Skeletal muscle cell (primary cell): Measurements from ENCODE around the gene DDX54.
"Not testable (repeated sequence)": the region's sequence is repeated elsewhere in the genome, so short reads cannot be mapped to it uniquely, and the experiment has no call there.

Experiments used
- DNase-seq: peaks from one replicate; pipeline ENCODE4 v3.0.0-alpha.2; 2010; ENCODE audit warnings: low read depth
- H3K4me3 ChIP-seq: 2 replicates; pipeline ENCODE4 v1.5.1; 2011; ENCODE audit warnings: low read depth, mild to moderate bottlenecking, control low read depth, low read length, moderate library complexity

Gene DDX54

DNA sequence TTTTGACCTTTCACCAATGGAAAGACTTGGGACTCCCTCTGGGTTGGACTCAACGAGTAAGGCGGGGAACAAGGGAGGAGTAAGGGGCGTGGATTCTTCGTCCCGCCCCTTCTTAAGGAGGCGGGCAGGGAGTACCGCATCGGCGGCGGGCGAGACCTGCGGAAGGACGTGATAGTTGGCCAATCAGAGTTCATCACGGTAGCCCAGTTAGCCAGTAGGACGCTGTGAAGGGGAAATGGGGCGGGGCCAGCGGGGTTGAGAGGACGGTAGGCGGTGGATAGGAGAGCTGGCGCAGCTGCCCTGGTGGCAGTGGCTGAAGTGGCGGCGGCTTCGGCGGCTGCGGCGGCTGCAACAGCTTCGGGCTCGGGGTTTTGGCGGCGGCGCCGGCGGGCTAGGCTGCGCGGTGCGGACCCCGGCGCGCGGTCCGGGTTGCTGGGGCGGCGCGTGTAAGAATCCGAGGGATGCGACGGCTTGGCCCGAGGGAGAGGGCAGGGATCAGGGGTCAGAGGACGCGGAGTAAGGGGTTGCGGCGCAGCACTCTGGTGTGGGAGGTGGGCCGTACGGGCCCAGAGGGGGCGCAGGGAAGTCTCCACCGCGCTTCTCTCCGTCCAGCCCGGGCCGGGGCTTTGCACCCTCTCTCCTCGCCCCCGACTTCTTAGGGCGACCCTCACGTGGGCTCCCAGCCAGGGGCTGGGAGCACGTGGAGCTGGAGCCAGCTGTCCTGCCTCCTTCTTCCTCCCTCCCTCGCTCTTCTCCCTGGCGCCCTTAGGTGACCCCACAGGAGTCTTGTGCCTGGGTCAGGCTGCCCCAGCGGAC is 36.1 kb upstream of the DDX54 start, which contains the start of gene TPCN1:
Gene TPCN1, plus strand, starts transcription at position 284 of the 816 bp plus-strand sequence. CDS start 5,389 bp downstream, outside the sequence.
- H3K4me3 ChIP-seq = peak within 1 kb of the TSS; percentile 86
- peak; percentile 100 for DNase-seq

DNA sequence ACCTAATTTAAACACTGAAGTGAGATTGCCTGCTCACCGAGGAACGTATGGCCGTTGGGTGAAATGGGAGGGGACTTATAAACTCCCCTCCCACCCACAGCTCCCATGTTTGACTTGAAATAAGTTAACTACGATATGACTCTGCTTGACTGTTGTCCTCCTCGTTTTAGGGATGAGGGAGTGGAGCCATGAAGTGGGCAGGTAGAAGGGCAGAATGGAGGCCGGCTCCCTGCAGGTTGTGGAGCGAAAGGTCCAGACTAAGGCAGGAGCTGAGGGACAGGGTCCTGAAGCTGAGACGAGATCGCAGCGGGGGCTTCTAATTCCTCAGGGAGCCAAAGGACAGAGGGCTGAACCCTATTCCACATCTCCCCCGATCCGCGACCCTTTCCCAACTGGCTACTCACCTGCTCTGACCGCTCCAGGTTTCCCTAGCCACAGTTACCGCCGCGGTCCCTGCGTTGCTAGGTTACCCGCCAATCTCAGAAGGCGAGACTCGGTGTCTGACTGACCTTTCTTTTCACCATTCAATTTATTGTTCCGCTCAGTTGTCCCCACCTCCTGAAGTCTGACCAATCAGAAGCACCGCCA is 35.4 kb upstream of the DDX54 start:
- no peak for DNase-seq
- peak overlapping the region; percentile 63 for H3K4me3 ChIP-seq

DNA sequence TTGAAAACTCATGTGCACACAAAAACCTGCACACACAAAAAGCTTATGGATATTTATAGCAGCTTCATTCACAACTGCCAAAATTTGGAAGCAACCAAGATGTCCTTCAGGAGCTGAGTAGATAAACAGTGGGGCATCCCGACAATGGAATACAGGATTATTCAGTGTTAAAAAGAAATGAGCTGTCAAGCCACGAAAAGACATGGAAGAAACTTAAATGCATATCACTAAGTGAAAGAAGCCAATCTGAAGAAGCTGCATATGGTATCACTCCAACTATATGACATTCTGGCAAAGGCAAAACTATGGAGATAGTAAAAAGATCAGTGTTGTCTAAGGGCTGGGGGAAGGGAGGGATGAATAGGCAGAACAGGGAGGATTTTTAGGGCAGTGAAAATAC is 30.7 kb upstream of the DDX54 start:
- H3K4me3 ChIP-seq = no peak overlapping the region

DNA sequence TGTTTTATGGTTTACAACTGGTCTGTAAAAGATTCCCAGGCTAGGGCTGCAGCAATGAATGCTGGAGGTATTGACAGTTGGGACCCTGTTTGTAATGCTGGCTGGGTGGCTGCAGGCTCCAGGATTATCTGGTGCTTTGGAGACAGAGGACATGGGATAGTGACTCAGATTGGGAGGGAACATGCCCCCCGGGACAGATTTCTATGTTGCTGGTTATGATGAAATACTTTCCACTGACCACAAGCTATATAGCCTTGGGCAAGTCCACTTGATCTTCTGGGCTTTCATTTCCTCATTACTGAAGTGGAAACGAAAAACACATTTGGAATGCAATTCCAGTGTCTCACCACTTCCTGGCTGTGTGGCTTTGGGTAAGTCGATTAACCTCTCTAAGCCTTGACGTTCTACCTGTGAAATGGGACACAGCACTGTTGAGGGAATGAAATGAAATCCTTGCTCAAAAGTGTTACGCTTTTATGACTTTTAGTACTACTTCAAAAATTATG is 29.7 kb upstream of the DDX54 start:
- no peak overlapping the region for H3K4me3 ChIP-seq
- peak; percentile 97 for DNase-seq

More for the DNA sequence above, 30.7 kb upstream of the DDX54 start:
- no peak for DNase-seq

DNA sequence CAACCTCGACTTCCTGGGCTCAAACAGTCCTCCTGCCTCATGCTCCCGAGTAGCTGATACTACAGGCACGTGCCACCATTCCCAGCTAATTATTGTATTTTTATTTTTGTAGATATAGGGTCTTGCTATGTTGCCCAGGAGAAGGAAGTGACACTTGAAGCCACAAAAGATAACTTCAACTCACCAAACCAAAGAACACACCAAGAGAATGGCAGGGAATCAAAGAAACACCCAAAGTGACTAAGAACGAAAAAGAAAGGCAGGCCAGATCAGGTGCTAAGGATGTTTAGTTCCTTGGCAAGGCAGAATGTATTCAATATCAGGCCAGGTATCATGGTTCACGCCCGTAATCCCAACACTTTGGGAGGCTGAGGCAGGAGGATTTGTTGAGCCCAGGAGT is 25.9 kb upstream of the DDX54 start:
- no peak overlapping the region for H3K4me3 ChIP-seq

DNA sequence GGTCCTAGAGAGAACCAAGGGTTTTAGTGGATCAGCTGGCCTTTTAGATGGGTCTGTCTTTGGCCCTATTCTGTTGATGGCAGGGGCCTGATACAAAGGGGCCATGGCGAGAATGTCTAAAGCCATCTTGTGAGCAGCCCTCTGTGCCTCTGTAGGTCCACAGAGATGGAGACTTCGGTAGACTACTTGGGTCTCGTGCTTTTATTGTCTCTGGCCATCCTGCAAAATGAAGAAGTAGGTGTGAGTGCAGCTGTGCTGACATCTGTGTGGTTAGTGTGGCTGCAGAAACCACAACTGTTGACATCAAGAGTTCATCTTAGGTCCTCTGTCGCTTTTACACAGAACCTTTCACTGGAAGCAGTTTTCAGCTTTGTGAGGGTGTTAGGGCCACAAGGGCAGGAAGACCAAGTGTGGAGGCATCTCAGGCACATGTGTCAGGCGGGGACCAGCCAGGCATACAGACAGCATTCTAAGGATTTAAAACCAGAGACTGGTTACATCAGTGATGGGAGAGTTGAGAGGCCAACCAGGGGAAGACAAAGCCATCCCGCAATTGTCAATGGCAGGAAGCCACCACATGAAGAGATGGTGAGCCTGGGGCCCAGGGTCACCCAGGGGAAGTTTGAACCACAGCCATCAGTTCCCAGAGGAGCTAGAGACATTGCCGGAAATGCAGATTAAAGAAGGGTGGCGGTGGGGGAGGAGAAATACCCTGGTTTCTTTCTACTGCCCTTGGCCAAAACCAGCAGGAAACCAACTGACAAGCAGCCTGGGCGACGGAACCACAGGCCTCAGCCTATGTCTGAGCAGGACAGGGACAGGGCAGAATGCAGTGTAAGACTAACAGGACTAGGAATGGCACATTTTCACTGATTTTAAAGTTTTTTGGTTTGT is 23.0 kb upstream of the DDX54 start:
- H3K4me3 ChIP-seq = no peak overlapping the region

More for the DNA sequence above, 25.9 kb upstream of the DDX54 start:
- DNase-seq = no peak

DNA sequence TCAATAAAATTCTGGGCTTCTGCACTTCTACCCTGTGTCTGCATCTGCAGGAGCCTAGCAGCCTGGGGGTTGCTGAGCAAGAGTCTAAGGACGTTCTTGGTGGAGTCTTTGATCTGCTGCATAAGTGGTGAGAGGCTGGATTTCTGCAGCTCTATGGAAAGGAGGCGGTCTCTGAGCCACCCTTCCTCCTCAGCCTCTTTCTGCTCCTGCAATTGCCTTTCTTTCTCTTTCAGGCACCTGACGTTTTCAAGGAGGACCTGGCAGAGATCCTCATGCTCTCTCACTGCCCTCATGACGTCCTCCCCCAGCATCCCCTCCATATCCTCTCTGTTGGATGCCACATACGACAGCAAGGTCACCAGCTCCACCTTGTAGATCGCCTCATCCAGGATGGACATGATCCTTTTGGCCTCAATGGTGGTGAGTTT is 22.3 kb upstream of the DDX54 start:
- H3K4me3 ChIP-seq = no peak overlapping the region
- no peak for DNase-seq

More for the DNA sequence above, 23.0 kb upstream of the DDX54 start:
- peak; percentile 49 for DNase-seq

DNA sequence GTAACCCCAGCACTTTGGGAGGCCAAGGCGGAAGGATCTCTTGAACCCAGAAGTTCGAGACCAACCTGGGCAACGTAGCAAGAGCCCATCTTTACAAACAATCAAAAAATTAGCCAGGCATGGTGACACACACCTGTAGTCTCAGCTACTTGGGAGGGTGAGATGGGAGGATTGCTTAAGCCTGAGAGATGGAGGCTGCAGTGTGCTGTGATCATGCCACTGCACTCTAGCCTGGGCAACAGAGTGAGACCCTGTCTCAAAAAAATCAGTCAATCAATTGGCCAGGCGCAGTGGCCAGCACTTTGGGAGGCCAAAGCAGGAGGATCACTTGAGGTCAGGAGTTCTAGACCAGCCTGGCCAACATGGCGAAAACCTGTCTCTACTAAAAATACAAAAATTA is 21.5 kb upstream of the DDX54 start:
- DNase-seq, H3K4me3 ChIP-seq: not testable (repeated sequence)

DNA sequence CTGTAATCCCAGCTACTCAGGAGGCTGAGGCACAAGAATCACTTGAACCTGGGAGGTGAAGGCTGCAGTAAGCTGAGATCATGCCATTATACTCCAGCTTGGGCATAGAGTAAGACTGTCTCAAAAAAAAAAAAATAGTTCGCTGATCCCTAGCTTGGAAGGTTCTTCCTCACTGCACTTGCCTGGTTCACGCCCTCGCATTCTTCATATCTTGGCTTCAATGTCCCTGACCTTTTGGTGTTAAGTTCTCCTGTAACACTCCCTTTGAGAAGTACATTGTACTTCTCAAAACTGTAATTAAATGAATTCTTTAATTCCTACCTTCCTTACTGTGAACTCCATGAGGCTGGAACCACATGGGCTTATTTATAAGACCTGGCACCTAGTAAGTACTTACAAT is 19.5 kb upstream of the DDX54 start:
- DNase-seq = no peak
- H3K4me3 ChIP-seq = no peak overlapping the region

DNA sequence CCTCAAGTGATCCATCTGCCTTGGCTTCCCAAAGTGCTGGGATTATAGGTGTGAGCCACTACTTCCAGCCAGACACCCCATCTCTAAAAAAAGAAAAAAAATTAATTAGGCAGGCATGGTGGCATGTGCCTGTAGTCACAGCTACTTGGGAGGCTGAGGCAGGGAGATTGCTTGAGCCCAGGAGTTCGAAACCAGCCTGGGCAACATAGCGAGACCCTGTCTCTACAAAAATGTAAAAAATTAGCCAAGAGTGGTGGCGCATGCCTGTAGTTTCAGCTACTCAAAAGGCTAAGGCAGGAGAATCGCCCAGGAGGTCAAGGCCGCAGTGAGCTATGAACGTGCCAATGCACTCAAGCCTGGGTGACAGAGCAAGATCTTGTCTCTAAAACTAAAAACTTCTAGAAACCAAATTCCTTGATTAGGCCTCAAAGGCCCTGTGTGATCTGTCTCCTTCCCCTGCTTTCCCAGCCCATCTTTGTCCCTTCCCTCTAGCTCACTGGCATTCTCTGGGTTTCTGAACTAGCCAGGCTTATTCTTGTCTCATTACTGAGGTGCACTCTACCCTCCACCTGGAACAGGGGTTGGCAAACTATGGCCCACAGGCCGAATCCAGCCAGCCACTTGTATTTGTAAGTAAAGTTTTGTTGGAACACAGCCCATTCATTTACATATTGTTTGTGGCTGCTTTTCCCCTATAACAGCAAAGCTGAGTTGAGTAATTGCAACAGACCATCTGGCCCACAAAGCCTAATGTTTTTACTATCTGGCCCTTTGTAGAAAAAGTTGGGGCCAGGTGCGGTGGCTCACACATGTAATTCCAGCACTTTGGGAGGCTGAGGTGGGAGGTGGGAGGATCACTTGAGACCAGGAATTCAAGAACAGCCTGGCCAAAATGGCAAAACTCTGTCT is 18.8 kb upstream of the DDX54 start:
- H3K4me3 ChIP-seq = no peak overlapping the region
- no peak for DNase-seq

DNA sequence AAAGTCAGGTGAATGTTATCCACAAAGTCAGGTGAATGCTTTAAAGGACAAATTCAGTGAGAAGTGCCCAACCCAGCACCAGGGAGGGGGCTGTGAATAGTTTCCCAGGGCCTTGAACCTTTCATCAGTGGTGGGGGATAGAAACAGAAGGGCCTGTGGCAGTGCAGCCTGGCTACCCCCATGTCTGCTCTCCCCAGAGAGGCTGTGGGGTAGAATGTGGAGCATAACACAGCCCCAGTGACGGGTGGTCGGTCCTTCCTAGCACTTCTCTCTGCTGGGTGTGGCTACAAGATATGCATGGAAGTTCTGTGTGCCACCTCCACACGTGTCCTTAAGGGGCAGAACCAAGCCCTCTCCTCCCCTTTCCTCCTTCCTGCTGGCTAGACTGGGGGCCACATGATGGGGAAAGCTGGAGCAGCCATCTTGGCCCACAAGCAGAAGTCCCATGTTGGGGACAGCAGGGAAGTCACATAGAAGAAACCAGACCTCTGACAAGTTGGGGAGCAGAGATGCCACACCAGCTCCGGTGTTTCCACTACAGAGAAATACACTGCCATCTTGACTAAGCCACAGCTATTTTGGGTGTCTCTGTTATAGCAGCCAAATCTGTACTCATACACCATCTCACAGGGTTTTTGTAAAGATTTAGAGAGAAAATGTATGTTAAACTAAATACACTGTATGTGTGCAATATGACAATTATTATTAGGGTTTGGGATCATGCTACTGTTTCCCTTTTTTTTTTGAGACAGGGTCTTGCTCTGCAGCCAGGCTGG is 17.2 kb upstream of the DDX54 start:
- H3K4me3 ChIP-seq = no peak overlapping the region
- DNase-seq = no peak

DNA sequence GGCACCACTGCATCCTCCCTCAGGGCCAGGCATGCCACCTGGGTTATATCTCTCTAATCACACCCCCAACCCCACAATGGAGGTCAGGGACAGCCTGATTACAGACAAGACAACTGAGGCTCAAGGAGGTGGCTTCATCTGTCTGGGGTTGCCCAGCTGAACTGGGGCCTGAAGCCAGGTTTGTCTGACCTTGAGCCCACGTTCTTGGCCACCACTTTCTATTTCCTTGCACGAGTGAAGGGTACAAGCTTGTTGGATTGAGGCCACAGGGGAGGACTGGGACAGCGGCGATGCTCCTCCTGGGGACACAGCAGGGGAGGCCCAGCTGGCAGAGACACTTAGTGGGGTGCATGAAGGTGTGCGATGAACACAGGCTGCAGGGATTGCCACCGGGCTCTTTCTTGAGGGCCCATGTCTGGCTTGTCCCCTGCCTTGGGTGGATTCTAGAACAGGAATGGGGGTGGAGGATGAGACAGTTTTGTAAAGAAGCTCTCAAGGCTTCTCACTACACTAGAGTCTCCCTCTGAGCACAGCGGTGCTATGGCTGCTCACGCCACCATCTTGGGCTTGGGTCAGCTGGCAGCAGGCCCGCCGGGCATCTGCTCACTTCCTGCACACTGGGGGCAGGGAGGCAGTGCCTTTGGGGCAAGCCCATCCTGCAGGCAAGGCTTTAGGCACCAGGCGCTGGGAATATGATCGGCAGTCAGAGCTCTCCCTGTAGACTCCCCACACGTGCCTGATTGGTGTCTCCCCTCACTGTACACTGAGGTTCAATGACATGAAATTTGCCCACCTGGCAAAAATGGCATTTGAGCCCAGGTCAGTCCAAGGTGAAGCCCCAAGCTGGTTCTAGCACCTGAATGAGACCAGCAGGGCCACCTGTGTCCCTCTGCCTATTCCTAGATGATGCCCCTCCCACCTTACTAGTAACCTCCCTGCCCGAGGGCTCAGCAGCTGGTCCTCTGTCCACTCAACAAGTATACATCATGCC is 16.2 kb upstream of the DDX54 start:
- no peak for DNase-seq
- no peak overlapping the region for H3K4me3 ChIP-seq

DNA sequence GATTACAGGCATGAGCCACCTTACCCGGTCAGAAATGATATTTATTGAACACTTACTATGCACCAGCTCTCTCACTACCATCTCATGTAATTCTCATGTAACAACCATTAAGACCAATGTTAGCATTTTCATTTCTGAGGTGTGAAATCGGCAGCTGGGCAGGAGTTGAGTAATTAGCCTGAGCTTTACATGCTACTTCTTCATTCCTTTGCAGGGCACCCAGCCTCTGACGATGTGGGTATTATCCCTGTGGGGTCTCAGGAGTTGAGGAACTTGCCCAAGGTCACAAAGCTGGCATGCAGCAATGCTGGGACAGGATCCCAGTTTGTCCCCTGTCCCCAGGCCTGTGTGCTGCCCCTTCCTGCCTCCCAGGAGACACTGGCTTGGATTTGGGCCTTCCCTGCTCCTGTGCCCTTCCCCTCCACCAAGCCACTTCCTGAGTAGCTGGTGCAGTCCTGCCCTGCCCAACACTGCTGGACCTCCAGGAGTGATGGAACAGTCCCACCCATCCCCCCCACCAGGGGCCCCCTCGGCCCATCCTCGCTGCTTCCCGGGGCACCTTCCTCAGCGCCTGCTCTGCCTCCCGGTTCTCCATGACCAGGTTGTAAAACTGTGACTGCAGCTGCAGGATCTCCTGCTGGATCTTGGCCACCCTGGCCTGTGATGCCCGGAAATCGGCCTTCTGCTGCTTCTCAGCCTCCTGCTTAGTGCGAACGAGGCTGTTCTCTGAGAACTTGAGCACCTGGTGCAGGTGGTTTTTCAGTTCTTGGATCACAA is 14.9 kb upstream of the DDX54 start:
- DNase-seq = no peak
- H3K4me3 ChIP-seq = no peak overlapping the region

DNA sequence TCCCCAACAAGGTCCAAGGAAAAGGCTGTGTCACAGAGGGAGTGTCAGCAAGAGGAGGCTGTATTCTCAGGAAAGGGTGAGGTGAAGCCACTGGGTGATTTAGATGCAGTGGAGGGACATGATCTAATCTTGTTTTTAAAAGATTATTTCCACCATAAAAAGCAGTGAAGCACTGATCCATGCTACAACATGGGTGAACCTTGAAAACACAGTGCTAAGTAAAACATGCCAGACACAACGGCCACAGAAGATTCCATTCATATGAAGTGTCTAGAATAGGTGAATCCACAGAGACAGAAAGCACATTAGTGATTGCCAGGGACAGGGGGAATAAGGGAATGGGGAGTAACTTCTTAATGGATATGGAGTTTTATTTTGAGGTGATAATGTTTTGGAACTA is 13.0 kb upstream of the DDX54 start:
- no peak for DNase-seq
- no peak overlapping the region for H3K4me3 ChIP-seq

DNA sequence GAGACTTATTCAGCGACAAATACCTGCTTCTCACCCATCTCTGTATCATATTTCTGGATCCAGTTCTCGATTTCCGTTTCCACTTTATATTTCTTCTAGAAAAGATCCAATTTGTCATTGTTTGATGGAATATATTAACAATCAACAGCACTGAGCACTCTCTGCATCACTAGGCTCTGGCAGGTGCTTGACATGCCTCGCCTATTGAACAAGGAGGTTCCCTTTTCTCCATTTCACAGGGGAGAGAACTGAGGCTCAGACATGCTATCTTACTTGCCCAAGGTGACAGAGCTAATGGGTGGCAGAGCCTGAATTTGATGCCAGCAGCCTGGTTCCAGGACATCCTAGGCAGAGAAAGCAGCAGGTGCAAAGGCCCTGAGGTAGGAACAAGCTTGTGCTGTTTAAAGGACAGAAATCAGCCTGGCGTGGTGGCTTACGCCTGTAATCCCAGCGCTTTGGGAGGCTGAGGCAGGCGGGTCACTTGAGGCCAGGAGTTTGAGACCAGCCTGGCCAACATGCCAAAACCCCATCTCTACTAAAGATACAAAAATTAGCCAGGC is 12.3 kb upstream of the DDX54 start:
- no peak overlapping the region for H3K4me3 ChIP-seq
- DNase-seq = no peak

DNA sequence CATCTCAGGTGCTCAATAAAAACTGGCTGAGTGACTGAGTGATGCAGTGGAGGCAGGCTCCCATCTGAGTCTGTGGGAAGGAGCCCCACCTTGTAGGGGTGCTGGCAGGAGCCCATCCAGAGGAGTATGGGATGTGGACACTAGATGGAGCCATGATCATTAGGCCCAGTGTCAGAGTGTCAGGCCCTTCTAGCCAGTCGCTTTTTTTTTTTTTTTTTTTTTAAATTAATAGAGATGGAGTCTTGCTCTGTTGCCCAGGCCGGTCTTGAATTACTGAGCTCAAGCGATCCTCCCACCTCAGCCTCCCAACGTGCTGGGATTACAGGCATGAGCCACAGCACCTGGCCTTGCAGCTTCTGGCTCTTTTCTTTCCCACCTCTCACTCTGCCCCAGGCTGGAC is 11.7 kb upstream of the DDX54 start:
- DNase-seq = no peak
- no peak overlapping the region for H3K4me3 ChIP-seq
